HEK293T (cell line): ENCODE results near the gene IFT172.
"Not testable (repeated sequence)": the region's sequence is repeated elsewhere in the genome, so short reads cannot be mapped to it uniquely, and the experiment has no call there.

ENCODE experiments used
- CTCF ChIA-PET: fragments of 350-600 bp; formaldehyde crosslinking; extraction: SDS; loops from one replicate; lab custom pipeline; 2021; ENCODE audit warnings: antibody characterized with exemption, inconsistent platforms; lab: Yijun Ruan, JAX
- POLR2A ChIA-PET: fragments of 350-600 bp; formaldehyde crosslinking; extraction: SDS; loops from one replicate; lab custom pipeline; 2020; ENCODE audit warnings: antibody characterized with exemption, inconsistent platforms; lab: Yijun Ruan, JAX
- DNase-seq: peaks from one replicate; pipeline ENCODE4 v3.0.0; 2012; ENCODE audit warnings: mixed read lengths; ENCODE audit errors: extremely low spot score
- ARNT ChIP-seq: fragments of 450-650 bp; IDR thresholded peaks from 2 replicates; pipeline ENCODE4 v1.6.1; 2017; ENCODE audit warnings: mild to moderate bottlenecking
- BHLHE40 ChIP-seq: fragments of 450-650 bp; IDR thresholded peaks from 2 replicates; pipeline ENCODE4 v1.6.1; 2016; ENCODE audit warnings: mild to moderate bottlenecking, moderate library complexity, borderline replicate concordance
- CTBP1 ChIP-seq: fragments of 450-650 bp; IDR thresholded peaks from 2 replicates; pipeline ENCODE4 v1.6.1; 2016; ENCODE audit warnings: borderline replicate concordance
- ELF4 ChIP-seq: fragments of 450-650 bp; IDR thresholded peaks from 2 replicates; pipeline ENCODE4 v1.6.1; 2017; ENCODE audit warnings: antibody characterized with exemption
- FOXA1 ChIP-seq: fragments of 450-650 bp; IDR thresholded peaks from 2 replicates; pipeline ENCODE4 v1.6.1; 2016; ENCODE audit warnings: mild to moderate bottlenecking
- FOXK2 ChIP-seq: fragments of 450-650 bp; IDR thresholded peaks from 2 replicates; pipeline ENCODE4 v1.6.1; 2016; ENCODE audit warnings: mild to moderate bottlenecking
- FOXM1 ChIP-seq: fragments of 450-650 bp; IDR thresholded peaks from 2 replicates; pipeline ENCODE4 v1.6.1; 2017; ENCODE audit warnings: mild to moderate bottlenecking, borderline replicate concordance
- HDGF ChIP-seq: fragments of 450-650 bp; IDR thresholded peaks from 2 replicates; pipeline ENCODE4 v1.6.1; 2017; ENCODE audit warnings: antibody characterized with exemption, borderline replicate concordance
- L3MBTL2 ChIP-seq: fragments of 450-650 bp; conservative IDR thresholded peaks from 2 replicates; pipeline ENCODE4 v1.6.1; 2016; ENCODE audit warnings: mild to moderate bottlenecking
- LEF1 ChIP-seq: fragments of 450-650 bp; IDR thresholded peaks from 2 replicates; pipeline ENCODE4 v1.6.1; 2017; ENCODE audit warnings: mild to moderate bottlenecking, borderline replicate concordance
- NFRKB ChIP-seq: fragments of 450-650 bp; IDR thresholded peaks from 2 replicates; pipeline ENCODE4 v1.6.1; 2016; ENCODE audit warnings: mild to moderate bottlenecking, moderate library complexity
- SP1 ChIP-seq: fragments of 450-650 bp; IDR thresholded peaks from 2 replicates; pipeline ENCODE4 v1.6.1; 2017
- SUZ12 ChIP-seq: fragments of 450-650 bp; IDR thresholded peaks from 2 replicates; pipeline ENCODE4 v1.6.1; 2016; ENCODE audit warnings: mild to moderate bottlenecking
- TARDBP ChIP-seq: fragments of 450-650 bp; IDR thresholded peaks from 2 replicates; pipeline ENCODE4 v1.6.1; 2016
- ZNF384 ChIP-seq: fragments of 450-650 bp; IDR thresholded peaks from 2 replicates; pipeline ENCODE4 v1.6.1; 2016
- TF ChIP-seq, protein P1 (sequence below): fragments of 450-650 bp; IDR thresholded peaks from 2 replicates; pipeline ENCODE4 v1.6.1; 2016

IFT172 gene

DNA sequence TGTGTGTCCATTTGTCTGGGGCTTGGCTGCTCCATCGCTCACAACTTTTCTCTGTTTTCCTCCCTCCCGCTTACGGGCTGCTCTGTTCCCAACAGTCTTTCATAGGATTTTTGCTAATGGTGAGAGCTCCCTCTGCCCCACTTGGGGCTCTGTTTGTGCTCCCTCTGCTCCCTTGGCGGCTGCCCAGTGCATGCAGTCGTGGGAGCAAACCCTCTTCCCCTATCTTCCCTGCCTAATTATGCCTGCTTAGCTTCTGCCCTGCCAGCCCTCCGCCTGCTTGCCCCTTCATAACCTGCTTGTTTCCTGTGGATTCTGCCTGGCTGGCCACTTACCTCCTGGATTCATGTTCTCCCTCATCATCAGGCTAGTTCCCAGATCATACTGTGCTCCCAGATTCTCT lies 53.9 kb downstream of the IFT172 start:
- ChIA-PET POLR2A (interaction anchor here (0.6 to 1.3 kb wide), 2 partner anchors 14 to 26 kb away, joined by 3 to 4 read pairs; partner anchors contain the start of gene PPM1G), CTCF (no interaction called here)
- no peak for TF ChIP-seq SP1
- no peak for TF ChIP-seq ARNT
- no peak for TF ChIP-seq HDGF
- TF ChIP-seq ZNF384: no peak
- no peak for TF ChIP-seq FOXK2
- TF ChIP-seq FOXM1: no peak
- TF ChIP-seq TARDBP: no peak
- TF ChIP-seq SUZ12: no peak
- TF ChIP-seq BHLHE40: no peak
- TF ChIP-seq, protein P1, sequence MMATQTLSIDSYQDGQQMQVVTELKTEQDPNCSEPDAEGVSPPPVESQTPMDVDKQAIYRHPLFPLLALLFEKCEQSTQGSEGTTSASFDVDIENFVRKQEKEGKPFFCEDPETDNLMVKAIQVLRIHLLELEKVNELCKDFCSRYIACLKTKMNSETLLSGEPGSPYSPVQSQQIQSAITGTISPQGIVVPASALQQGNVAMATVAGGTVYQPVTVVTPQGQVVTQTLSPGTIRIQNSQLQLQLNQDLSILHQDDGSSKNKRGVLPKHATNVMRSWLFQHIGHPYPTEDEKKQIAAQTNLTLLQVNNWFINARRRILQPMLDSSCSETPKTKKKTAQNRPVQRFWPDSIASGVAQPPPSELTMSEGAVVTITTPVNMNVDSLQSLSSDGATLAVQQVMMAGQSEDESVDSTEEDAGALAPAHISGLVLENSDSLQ: no peak
- DNase-seq: no peak

DNA sequence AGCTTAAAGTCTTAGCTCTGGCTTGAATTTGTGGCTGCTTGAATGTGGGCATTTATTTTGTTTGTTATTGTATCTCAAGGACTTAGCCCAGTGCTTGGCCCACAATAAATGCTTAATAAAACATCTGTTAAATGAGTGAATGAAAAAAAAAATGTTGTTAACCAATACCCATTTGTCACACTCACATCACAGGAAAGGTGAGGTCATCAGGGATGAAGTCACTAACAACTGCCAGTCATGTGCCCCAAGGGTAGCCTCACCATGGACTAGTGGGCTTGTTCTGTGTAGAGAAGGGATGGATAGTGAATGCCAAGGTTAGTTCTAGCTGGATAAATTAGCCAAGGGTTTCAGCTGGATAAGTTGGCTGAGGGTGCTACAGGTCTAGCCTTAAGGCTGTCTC lies 58.1 kb downstream of the IFT172 start:
- DNase-seq: no peak
- ChIA-PET CTCF (interaction anchor here (2.1 kb wide), 1 partner anchor 8 kb away, joined by 9 read pairs; no protein-coding TSS in a partner anchor), POLR2A (interaction anchor here (2.1 to 8.4 kb wide), 2 partner anchors 22 to 151 kb away, joined by 5 to 135 read pairs; partner anchors contain the start of genes PPM1G and ZNF512)
- no peak for TF ChIP-seq L3MBTL2
- TF ChIP-seq, protein P1: peak; percentile 65; the same call in 1 of the 2 replicates

DNA sequence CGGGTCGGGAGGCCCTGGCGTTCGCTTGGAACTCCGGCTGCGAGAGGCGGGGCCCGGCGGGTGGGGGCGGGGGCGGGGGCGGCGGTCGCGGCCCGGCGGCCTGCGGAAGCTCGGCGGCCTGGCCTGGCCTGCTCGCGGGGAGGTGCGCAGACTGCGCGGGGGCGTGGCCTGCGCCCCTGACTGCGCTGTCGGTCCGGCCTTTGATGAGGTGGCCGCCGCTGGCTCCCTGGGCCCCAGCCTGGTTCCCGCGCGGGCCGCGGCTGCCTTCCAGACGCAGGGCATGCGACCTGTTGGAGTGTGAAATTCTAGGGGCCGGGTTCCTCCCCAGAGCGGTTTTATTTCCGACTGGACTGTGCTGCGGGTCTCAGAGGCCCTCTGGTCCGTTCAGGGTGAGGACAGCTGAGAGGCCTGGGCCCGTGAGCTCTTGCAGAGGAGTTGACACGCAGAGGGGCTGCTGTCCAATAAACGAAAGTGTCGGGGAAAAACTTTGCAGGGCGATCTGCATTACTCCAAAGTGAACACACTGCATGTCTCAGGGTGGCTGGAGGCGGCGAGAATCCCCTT lies 60.5 kb downstream of the IFT172 start:
- no peak for TF ChIP-seq LEF1
- TF ChIP-seq ZNF384: no peak
- TF ChIP-seq NFRKB: no peak
- no peak for TF ChIP-seq SUZ12
- TF ChIP-seq FOXA1: no peak
- no peak for TF ChIP-seq TARDBP
- no peak for TF ChIP-seq FOXM1
- TF ChIP-seq HDGF: no peak
- TF ChIP-seq L3MBTL2: peak; percentile 49
- peak; percentile 90 for DNase-seq
- ChIA-PET POLR2A (interaction anchor here (0.8 to 8.4 kb wide), 14 partner anchors 9 to 154 kb away, joined by 3 to 135 read pairs (median 3); partner anchors contain the start of genes GTF3C2, PPM1G, ZNF512 and ZNF513), CTCF (interaction anchor here (0.9 to 3.4 kb wide), 4 partner anchors 10 to 20 kb away, joined by 3 to 12 read pairs (median 6); partner anchors contain the start of gene PPM1G)

DNA sequence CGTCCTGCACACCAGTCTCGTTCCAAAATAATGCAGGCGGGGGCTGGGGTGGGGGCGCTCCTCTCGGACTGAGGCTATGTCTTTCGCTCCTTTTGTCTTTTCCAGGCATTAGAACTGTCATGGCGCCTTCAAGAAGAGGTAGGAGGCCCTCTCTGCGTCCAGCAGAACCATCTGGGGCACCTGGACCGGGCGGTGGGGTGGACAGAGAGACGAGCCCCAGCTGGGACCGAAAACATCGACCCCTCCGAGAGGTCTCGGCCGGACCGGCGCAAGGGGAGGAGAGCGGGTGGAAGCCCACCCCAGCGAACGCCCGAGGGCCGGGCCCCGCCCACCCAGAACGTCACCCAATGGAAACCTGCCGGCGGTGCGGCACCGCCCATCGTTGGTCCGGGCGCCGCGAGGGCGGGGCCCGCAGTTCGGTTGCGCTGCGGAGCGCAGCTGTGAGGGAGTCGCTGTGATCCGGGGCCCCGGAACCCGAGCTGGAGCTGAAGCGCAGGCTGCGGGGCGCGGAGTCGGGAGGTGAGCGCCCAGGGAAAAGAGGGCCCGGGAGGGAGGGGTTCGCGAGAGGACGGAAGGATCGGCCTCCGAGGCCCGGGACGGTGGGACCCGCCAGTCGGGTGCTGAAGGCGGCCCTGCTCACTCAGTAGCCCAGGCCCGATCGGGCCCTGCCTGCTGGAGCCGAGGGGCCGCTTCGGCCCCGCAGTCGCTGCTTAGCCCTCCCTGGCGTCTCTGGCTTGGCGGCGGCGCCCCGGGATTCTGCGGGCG lies 61.1 kb downstream of the IFT172 start, which contains the start of gene NRBP1:
NRBP1 (plus strand) TSS at position 419 of the 765 bp plus-strand sequence. CDS start 4,643 bp downstream, outside the sequence.
- POLR2A ChIA-PET: interaction anchor here (0.7 to 8.4 kb wide), 13 partner anchors 9 to 71 kb away, joined by 3 to 135 read pairs (median 3); partner anchors contain the start of genes EIF2B4, GTF3C2, PPM1G and ZNF513
- CTCF ChIA-PET: interaction anchor here (0.5 to 3.4 kb wide), 3 partner anchors 17 to 36 kb away, joined by 3 to 12 read pairs (median 4); partner anchors contain the start of gene PPM1G
- DNase-seq: peak; percentile 93
- TF ChIP-seq NFRKB (no peak), ZNF384 (no peak), HDGF (0 out of 2 replicates have a peak, but pooled peaks have one; percentile 40), FOXM1 (peak; percentile 93; the same call in 1 of the 2 replicates), TARDBP (no peak), ARNT (no peak), ELF4 (no peak; the same call in 1 of the 2 replicates), LEF1 (no peak)

DNA sequence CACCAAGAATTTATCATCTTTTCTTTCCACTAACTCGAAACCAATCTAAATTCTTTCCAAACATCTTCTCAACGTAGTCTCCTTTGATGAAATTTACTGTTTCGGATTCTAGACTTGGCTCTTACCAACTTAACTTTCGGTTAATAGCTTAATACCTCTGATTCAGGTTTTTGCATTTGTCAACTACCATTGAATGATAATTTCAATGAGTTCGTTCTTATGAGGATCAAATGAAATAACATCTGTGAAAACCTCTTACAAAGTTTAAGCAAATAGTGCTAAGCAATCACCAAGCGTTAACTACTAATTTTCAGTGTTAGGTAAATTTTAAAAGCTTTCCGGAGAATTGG lies 61.7 kb downstream of the IFT172 start:
- ChIA-PET POLR2A (interaction anchor here (0.7 to 8.4 kb wide), 8 partner anchors 9 to 65 kb away, joined by 3 to 135 read pairs (median 4); partner anchors contain the start of genes EIF2B4, PPM1G and ZNF513), CTCF (interaction anchor here (3.4 kb wide), 1 partner anchor 18 kb away, joined by 12 read pairs; the partner anchor contains the start of gene PPM1G)
- no peak for TF ChIP-seq TARDBP
- TF ChIP-seq L3MBTL2: 0 out of 2 replicates have a peak, but pooled peaks have one; percentile 2
- TF ChIP-seq, protein P1: no peak
- no peak for TF ChIP-seq CTBP1
- DNase-seq: no peak

- POLR2A ChIA-PET: interaction anchor here (1.8 kb wide), 1 partner anchor 15 kb away, joined by 17 read pairs; the partner anchor contains the start of gene PPM1G
- DNase-seq, CTCF ChIA-PET: not testable (repeated sequence)
Observed at GRCh38 chr2:27425039-27425438, 64.5 kb downstream of the IFT172 start.
